H1 (cell line): ENCODE data around the gene ZBTB26.

Experiments used
- POLR2A ChIP-seq, 2 experiments: IDR thresholded peaks; 1 replicate in 1 of 2; 2 replicates in 1 of 2; pipeline ENCODE4 v1.6.1; 2011; ENCODE audit warnings: low read depth in 2 of 2, low read length in 2 of 2, mild to moderate bottlenecking in 2 of 2; ENCODE audit errors: control extremely low read depth in 1 of 2
- SIRT6 ChIP-seq: IDR thresholded peaks from one replicate; pipeline ENCODE4 v1.7.1; 2012; ENCODE audit warnings: low read length, inconsistent platforms

DNA sequence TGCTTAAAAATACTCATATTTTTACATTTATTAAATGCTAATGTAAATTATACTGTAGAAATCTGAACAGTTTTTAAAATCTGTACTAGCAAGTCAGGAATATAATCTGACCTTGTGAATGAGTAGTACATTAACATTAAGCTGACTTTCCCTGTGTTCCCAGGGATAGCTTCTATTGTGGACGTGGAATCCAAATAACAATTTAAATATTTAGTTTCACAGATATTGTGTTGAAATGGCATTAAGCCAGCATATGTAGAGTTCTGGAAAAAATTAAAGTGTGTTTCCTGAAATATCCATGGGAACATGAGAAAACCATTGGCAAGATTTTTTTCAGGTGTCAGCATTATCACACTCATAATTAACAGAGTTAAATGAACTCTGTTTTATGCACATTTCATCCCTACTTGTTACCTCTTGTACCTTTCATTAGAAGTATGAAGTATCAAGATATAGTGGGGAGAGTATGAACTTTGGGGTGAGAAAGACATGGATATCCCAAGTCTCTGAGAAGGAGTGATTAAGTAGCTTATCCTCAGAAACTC is 15.2 kb upstream of the ZBTB26 start:
- TF ChIP-seq SIRT6 (no peak), POLR2A (IDR thresholded peaks at IDR 0.05; ENCODE audit: control extremely low read depth in 1 of 2, low read depth in 2 of 2, low read length in 2 of 2) (no peak)
